ENCODE data around the gene NKX6-1. TPM values are rescaled to one million over a fixed set of nuclear protein-coding genes. Genes with fewer than 3 reads are reported as not detected.

Gene NKX6-1
- total and polyA plus RNA-seq, 9 of the 15 experiments (the other 6 are each of a cell fraction or from before 2014, with no cell fraction given) = not detected

GRCh38 chr4:84482564-84483563 is 16.2 kb downstream of the NKX6-1 start (continued):
- TF ChIP-seq CTCFL (IDR thresholded peaks at IDR 0.05; ENCODE audit: borderline replicate concordance, insufficient read depth, low read depth, low read length, poor library complexity, severe bottlenecking) (peak; percentile 43), MXD1 (CRISPR knock-in tag; IDR thresholded peaks at IDR 0.05; ENCODE audit: borderline replicate concordance, poor library complexity, severe bottlenecking) (no peak)

- Histone ChIP-seq H4K20me1 (replicated peaks; ENCODE audit: control insufficient read depth, insufficient read depth, low read length) (no peaks in the 10 kb centered on the region), H3K27ac (ENCODE audit: extremely low read depth, low read depth, low read length) (no peak overlapping the region), H3K4me3 (no peak overlapping the region), H3K79me2 (ENCODE audit: control insufficient read depth, insufficient read depth, low read length) (no peaks in the 10 kb centered on the region), H2AFZ (ENCODE audit: low read depth, low read length) (no peak overlapping the region), H3K4me1 (replicated peaks in 1 of 2; ENCODE audit: control insufficient read depth in 2 of 2, insufficient read depth in 2 of 2, low read length in 2 of 2) (peaks cover 0 to 8% of the 10 kb centered on the region in 2 experiments; a peak in 1 of 5 replicates), H3K4me2 (ENCODE audit: insufficient read depth, low read length) (no peak overlapping the region), H3K9me1 (ENCODE audit: control insufficient read depth, insufficient read depth, low read length) (peaks cover 2% of the 10 kb centered on the region), H3K27me3 (ENCODE audit: control insufficient read depth in 2 of 2, insufficient read depth in 2 of 2, low read length in 2 of 2) (peaks cover 2 to 22% of the 10 kb centered on the region in 2 experiments; a peak in 2 of 5 replicates), H3K36me3 (ENCODE audit: control insufficient read depth, insufficient read depth, low read length) (no peaks in the 10 kb centered on the region), H3K9me3 (replicated peaks; ENCODE audit: control insufficient read depth, insufficient read depth, low read depth, low read length) (no peaks in the 10 kb centered on the region), H3K9ac (ENCODE audit: insufficient read depth in 1 of 2, low read depth in 2 of 2, low read length in 2 of 2) (no peak overlapping the region)
- no peak for FAIRE-seq
- BruUV-seq (replicated peaks) = no TSS peak
- intact Hi-C loops (cut with micrococcal nuclease) (no loop called here), in situ Hi-C loops (cut with MboI) (no loop called here)
- no peak for ATAC-seq
- DNase-seq (ENCODE audit: extremely low read depth in 1 of 4, low spot score in 3 of 4) = no peak
- ChIA-PET POLR2A (no interaction called here), CTCF (ENCODE audit: low intra/inter-chr PET ratio) (no interaction called here)
- 26% methylated on average over 8 of the region's 20 CpGs for WGBS (ENCODE audit: insufficient coverage, low coverage, missing lambda C conversion rate)
- no peak for TF ChIP-seq ZBTB8A (IDR thresholded peaks at IDR 0.05; ENCODE audit: partially characterized antibody)
- no peak for TF ChIP-seq NR2C1 (IDR thresholded peaks at IDR 0.05)
- TF ChIP-seq NR2C1 (tag; IDR thresholded peaks at IDR 0.05) = no peak
- no peak for TF ChIP-seq ZNF644 (tag; IDR thresholded peaks at IDR 0.05; ENCODE audit: low read depth)
- no peak for TF ChIP-seq ZNF57 (CRISPR knock-in tag; IDR thresholded peaks at IDR 0.05)
- no peak for TF ChIP-seq STAT5A (IDR thresholded peaks at IDR 0.05; ENCODE audit: borderline replicate concordance, low read length)
- TF ChIP-seq TSHZ1 (CRISPR knock-in tag; IDR thresholded peaks at IDR 0.05) = no peak
- no peak for TF ChIP-seq UBTF (IDR thresholded peaks at IDR 0.05; ENCODE audit: borderline replicate concordance in 1 of 2, low read depth in 2 of 2, low read length in 2 of 2)
These were observed 17.2 kb downstream of the NKX6-1 start for GRCh38 chr4:84481860-84482245.
